Stomach (tissue), 4 donors: ENCODE results near the gene LPAR5.

Experiments used
- POLR2AphosphoS5 ChIP-seq, 3 donors: sonication (generic); formaldehyde crosslinking; IDR thresholded peaks; one replicate each; pipeline ENCODE4 v1.6.1; 2016; ENCODE audit warnings: antibody characterized with exemption in 3 of 3
- TF ChIP-seq, protein P1 (sequence below), 7 experiments: fragments of 450-650 bp in 4 of 7; fragments of 200-600 bp in 3 of 7; sonication (generic) in 3 of 7; IDR thresholded peaks; one replicate each; pipeline ENCODE4 v1.5.1; 2016 to 2019; ENCODE audit warnings: antibody characterized with exemption in 7 of 7, control low read depth in 2 of 7, mild to moderate bottlenecking in 1 of 7

DNA sequence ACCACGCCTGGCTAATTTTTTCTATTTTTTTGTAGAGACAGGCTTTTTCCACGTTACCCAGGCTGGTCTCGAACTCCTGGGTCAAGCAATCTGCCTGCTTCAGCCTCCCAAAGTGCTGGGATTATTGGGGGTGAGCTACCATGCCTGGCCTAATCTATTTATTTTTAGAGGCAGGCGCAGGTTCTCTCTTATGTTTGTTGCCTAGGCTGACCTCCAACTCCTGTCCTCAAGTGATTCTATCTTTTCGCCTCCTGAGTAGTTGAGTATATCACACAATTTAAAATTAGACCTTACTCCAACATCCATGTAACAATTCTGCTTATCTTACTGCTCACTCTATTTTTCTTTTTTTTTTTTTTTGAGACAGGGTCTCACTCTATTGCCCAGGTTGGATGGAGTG lies 18.2 kb upstream of the LPAR5 start:
- TF ChIP-seq, protein P1, sequence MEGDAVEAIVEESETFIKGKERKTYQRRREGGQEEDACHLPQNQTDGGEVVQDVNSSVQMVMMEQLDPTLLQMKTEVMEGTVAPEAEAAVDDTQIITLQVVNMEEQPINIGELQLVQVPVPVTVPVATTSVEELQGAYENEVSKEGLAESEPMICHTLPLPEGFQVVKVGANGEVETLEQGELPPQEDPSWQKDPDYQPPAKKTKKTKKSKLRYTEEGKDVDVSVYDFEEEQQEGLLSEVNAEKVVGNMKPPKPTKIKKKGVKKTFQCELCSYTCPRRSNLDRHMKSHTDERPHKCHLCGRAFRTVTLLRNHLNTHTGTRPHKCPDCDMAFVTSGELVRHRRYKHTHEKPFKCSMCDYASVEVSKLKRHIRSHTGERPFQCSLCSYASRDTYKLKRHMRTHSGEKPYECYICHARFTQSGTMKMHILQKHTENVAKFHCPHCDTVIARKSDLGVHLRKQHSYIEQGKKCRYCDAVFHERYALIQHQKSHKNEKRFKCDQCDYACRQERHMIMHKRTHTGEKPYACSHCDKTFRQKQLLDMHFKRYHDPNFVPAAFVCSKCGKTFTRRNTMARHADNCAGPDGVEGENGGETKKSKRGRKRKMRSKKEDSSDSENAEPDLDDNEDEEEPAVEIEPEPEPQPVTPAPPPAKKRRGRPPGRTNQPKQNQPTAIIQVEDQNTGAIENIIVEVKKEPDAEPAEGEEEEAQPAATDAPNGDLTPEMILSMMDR (IDR thresholded peaks at IDR 0.05) = no peak
- TF ChIP-seq POLR2AphosphoS5 (IDR thresholded peaks at IDR 0.05) = no peak
